T-helper 2 cell (primary cell): Measurements from ENCODE around the gene BMP2.
A peak's percentile ranks its signal among the peaks of the same experiment; 100 is the strongest.

Experiments
- DNase-seq, 5 experiments: peaks; one replicate each; pipeline versions ENCODE4 v3.0.0 to v3.0.0-alpha.2; 2012 to 2022
- total RNA-seq, 2 donors: gene quantifications; one replicate each; lab custom pipeline; 2026; lab: John Stamatoyannopoulos, UW

The BMP2 gene
- 0 to 0.74 reads per million in 2 donors for total RNA-seq

DNA sequence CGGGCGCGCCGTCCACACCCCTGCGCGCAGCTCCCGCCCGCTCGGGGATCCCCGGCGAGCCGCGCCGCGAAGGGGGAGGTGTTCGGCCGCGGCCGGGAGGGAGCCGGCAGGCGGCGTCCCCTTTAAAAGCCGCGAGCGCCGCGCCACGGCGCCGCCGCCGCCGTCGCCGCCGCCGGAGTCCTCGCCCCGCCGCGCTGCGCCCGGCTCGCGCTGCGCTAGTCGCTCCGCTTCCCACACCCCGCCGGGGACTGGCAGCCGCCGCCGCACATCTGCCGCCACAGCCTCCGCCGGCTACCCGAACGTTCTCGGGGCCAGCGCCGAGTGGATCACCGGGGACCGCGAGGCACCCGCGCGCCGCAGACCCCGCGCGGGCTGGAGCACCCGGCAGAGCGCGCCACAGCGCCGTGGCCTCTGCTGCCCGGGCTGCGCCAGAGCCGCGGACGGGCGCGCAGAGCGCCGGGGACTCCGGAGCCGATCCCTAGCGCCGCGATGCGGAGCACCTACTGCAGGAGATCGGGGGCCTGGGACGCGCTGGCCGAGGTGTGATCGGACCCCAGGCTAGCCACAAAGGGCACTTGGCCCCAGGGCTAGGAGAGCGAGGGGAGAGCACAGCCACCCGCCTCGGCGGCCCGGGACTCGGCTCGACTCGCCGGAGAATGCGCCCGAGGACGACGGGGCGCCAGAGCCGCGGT, at the start of gene BMP2:
Gene BMP2 (plus strand): TSS at position 151 of the 692 bp plus-strand sequence. CDS start 2,441 bp downstream, outside the sequence.
- DNase-seq = peak in 1 of 5 experiments; percentile 48

DNA sequence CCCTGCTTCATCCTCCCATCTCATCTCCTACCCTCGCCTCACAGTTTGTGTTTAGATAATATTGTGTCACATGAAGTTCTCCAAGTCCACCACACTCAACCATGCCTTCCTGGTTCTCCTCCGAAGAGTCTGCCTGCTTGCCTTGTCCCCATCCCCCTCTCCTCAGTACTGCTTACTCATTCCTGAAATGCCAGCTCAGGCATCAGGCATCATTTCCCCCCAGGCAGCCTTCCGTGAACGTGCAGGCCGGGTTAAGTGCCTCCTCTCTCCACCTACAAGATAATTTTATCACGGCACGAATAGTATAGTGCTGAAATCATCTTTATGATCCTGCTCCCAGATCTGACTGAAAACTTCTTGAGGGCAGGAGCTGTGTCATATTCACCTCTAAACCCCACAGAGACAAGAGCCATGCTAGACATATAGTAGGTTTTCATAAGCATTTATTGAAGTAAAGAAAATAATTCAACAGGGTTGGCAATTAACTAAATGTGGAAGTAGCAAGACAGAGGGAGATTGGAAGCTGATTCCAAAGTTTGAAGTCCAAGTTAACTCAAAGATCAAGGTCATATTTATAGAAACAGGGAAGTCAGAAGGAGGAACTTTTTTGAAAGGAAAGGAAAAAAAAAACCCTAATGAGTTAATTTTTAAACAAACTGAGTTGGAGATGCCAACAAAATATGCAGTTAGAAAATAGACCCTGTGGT, 48.7 kb upstream of the BMP2 start:
- DNase-seq = no peak

DNA sequence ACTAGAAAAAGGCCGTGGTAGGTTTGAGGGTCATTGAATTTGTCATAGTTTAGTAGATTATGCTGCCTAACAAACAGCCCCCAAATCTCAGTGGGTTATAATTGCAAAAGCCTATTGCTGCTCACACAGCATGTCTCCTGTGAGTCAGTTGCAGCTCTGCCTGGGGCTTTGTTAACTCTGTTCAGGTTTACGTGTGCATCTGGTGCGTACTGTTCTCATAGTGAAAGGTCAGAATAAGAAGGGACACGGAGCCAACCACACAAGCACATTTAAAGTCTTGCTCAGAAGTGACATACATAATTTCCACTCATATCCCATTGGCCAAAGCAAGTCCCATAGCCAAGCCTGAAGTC, 48.1 kb upstream of the BMP2 start:
- DNase-seq = no peak

DNA sequence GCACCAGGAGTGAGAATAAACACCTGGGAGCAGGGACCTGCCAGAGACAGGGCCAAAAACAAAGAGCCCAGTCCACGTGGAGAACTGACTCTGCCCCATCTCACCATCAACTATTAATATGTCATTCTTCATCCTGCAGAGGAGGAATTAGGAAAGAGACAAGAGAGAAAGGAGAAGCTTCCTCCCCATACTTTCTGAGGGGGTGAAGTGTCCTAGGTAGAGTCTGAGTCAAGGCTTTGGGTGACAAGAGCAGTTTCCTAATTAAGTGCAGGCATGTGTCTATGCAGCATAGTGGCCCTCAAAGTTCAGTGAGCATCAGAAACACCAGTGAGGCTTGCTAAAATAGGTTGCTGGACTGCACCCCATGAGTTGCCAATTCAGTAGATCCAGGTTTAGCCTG, 40.7 kb upstream of the BMP2 start:
- DNase-seq = no peak

DNA sequence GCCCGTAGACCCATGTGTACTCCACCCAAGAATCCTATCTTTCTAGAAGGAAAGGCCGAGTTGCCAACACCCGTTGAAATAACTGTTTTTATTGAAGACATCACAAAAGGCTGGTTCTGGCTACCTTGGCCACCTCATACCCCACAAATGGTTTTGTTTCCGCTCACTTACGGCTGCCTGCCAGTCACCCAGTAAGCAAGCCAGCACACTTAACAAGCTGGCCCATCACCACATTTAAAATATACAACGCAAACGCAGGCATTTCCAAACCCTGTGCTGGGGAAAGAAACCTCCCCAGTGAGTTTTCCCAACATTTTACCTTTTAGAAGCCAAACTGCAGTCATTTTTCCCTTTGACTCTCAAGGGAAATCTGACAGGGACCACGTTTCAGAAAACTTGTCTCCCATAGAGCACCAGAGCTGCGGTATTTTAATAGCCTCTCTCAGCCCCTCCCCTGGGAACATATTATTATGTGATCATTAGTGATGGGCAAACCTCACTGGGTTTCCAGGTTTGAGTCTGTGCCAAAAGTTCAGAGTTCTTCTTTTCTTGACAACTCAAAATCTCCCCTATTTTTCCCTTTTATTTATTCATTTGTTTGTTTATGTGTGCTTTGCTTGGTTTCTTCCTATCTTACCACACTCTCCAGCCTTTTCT, 36.7 kb upstream of the BMP2 start:
- DNase-seq = no peak

DNA sequence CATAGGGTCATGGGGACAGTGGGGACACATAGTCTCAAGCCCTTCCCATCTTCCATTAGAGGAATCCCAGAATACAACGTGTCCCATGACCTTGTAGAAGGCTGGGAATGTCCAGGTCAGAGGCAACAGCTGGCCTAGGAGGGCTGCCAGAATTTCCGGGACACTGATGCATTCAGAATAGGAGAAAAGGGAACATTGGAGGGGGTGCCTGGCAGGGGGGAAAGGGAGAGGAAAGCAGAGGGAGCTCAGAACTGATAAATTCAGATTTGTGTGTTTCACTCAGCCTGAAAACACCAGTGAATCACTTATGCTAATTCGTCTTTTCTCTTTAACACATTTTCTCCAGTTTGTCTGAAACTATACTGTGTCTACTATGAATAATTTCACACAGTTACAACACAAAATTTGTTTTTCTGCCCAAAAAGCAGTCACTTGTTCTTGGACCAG, 35.5 kb upstream of the BMP2 start:
- no peak for DNase-seq

DNA sequence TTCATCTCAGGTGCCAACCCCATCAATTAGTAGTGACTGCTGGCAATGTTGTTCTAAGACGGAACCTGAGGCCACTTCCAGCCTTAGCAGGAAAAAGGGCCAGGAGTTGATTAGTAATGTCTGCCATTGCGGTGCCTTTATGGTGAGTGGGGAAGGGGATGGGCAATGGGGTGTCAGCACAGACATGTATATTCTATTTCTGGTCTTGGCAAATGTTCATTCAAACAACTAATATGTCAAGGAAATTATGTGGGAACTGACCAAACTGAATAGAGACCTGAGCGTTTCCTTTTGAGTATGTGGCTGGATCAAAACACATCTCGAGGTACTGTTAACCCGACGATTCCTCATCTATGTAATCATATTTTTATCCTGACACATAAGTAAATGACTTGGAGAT, 34.6 kb upstream of the BMP2 start:
- no peak for DNase-seq

DNA sequence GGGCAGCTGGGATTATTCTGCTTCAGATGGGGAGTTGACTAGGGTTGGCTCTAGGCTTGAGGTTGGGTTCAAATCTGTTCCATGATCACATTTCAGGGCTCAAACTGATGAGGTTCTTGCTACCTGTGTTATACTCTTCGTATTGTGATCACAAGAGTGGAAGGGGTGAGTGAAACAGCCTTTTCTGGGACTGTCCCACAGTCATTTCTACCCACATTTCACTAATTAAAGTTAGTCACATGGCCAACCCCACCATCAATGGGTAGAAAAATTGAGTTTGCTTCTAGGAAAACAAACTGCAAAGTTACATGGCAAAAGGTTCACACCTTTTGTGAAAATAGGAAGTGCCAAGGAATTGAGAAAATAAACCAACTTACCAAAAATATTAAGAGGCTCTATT, 33.5 kb upstream of the BMP2 start:
- no peak for DNase-seq

DNA sequence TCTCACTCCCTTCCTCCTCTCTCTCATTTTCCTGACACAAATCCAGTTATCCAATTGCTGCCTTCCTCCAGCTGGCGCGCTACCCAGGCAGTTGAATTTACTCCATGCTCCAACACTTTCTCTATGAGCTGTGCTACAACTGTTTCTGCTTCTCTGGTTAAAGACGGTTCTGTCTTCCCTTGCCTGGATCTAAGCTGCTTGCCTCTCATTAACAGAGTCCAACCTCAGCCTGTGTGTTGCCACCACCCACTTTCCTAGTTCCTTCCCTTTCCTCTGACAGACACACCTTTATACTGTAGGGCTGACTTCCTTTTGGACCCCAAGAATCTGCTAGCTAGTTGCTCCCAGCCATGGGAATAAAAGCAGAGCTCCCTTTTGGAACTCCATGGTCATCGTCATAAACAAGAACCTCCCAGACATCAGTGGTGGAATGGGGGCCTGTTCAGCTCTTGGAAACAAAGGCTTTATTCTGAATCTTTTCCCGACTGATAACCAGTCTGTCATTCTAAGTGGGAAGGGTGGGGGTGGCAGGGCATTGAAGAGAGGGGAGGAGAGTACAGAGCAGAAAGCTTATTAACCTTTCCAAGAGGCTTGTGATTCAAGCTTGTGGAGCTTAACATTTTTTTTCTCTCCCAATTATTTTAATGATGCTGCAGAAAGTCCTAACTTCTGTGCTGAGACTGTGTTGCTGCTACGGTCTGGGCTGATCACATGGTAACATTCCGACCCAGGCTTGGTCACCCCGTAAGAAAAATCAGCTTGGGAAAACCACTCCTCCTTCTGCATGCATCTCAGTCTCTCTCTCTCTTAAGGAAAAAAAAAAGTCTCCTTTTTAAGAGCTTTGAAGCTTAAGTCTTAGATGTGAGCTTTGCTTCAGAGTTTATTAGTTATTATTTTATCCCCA, 31.3 kb upstream of the BMP2 start:
- DNase-seq = no peak

DNA sequence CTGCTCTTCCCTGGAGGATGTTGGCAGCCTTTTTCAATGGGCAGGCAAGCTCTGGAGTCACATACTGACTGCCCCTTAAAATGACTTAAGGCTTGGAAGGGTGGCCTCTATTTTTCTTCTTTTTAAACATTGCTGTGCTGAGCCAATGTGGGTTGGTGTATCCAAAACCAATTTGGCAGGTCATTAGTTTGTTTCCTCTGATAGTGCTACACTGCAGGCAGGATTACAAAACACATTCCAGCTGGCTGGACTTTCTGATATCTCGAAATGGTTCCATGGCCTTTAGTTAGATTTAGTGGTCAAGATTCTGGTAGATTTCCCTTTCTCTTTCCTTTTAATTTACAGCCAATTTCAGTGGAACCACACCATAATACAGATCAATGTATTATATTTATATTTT, 28.1 kb upstream of the BMP2 start:
- no peak for DNase-seq

DNA sequence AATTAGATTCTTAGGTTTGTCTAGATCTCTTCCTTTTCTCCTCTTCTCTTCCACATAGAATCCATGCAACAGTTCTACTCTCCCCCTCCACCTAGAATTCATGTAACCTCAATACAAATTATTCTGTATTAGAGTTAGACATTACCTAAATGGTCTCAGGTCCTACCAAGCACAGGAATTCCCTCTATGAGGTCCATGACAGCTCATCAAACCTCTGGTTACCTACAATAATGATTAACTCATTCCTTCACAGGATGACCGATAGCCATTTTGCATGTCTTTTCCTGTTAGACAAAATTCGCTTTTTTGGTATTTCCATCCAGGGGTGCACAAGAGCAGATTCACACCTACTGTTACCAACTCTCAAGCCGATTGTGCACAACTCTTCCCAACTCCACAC, 27.4 kb upstream of the BMP2 start:
- no peak for DNase-seq

DNA sequence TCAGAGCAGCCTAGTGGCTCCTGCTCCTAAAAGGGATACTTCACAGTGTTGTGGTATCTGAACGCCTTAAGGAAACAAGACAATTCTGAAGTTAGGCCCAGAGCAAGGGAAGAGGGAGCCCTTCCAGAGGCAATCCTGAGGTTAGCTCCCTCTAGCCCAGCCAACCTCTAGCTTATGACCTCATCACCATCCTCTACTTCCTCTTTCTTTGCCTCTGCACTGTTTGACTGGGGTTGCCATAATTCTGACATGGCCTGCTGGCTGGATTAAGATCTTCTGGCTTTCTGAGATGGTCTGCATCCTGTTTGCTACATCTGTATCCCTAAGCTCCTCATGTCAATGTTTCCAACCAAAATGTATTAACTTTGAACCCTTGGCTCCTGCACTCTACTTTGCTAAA, 23.3 kb upstream of the BMP2 start:
- DNase-seq = no peak

DNA sequence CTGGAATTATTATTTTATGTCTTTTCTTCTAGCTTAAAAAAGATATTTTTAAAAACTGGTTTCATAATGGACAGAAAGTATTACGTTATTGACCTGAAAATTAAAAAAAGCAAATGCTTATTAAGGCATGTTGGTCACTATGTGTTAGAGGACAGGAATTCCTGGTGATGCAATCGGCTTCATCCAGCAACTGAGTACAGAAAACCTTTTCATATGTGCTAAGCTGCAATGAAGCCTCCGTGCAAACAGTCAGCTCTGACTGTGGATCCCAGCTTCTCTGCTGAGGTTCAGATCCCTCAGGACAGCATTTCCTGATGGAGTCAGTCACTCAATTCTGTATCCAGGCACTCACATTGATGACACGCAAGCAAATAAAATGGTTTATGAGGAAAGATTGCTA, 22.7 kb upstream of the BMP2 start:
- no peak for DNase-seq

DNA sequence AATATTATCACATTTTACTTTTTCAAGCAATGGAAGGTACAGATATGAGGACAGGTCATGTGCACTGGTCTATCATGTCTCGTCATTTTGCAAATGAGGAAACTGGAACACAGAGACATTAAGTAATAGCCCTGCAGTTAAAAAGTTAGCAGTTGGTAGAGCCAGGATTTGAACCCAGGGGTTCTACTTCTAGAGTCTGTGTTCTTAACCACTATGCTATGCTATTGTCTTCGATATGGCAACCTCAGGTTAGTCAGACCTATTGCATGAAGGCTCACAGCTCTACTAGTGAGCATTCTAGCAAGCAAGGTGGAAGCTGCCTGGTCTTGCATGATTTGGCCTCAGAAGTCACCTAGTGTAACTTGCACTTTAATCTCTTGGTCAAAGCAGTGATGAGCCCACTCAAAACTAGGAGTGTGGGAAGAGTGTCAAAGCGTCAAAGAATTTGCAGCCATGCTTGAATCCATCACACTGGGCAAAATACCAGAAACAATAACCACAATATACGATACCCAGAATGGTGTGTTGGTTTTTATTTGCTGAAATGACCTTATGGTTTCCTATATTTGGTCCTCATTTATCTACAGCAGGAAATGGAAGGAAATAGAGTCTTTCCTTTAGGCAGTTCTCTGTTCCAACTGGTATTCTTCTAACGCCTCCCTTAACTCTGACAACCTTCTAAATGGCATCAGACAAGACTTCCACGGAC, 20.4 kb upstream of the BMP2 start:
- DNase-seq = no peak

DNA sequence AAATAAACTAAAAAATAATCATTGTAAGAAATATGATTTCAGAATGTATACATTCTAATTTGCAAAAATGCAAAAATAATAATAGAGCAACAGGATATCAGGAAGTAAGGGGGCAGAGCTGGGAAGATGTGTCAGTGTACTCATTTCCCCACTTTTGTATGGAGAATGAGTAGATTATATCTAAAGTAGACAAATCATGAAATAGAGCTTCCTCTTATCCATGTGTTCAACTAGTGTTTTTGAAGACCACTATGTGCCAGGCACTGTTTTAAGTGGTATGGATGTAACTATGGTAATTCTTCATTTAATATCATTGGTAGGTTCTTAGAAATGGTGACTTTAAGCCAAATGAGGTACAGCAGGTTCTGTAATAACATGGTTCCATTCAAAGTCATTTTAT, 17.0 kb upstream of the BMP2 start:
- no peak for DNase-seq

DNA sequence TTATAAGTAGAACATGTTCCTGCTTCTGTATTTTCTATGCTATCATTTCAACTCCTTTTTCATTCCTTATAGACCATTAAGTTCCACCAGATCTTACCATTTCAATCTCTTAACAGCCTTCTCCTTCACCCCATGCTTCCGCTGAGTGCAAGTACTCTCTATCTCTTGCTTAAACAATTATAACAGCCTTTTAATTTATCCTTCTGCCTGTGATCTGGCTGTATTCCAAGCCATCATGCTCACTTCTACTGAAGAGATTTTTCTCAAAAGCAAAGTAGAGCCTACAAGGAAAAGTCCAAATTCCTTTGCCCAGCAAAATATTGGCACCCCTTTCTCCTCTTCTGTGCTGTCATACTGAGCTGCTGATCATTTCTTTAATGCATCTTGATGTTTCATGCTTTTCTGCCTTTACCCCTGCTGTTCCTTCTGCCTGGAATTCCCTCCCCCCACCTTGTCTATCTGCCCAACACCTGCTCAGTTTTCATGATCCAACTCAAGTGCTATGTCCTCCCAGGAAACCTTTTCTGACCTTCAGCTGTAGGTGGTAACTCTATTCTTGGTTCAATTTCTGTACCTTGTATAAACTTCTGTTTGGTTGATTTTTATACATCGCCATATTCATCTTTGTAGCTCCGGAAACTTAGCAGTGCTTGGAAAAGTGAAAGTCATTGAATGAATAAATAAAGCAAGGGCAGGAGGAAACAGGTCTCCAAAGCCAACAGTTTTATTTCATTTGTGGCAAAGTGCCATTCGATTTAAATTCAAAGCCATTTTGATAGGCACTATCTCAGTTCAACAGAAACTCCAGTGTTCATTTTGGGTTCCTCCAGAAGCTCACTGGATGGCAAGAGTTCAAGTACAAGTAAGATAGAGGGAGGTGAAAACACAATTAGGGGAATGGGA, 10.5 kb upstream of the BMP2 start:
- DNase-seq = no peak

DNA sequence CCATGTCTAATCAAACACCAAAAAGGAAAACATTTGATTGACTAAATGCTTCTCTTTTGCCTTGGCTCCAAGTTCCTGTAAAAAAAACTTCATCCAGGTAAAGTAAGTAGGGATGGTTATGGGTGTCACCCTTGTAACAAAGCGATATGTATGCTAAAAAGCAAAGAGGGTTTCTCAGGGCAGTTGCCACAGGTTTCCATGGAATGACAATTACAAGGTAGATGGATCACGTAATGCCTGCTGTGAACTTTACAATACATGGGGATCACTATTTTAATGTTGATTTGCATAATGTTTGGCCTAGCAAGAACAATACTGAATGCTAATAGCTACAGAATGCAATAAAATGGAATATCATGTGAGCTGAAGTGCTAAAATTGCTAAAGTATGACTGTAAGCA, 2.9 kb upstream of the BMP2 start:
- no peak for DNase-seq

DNA sequence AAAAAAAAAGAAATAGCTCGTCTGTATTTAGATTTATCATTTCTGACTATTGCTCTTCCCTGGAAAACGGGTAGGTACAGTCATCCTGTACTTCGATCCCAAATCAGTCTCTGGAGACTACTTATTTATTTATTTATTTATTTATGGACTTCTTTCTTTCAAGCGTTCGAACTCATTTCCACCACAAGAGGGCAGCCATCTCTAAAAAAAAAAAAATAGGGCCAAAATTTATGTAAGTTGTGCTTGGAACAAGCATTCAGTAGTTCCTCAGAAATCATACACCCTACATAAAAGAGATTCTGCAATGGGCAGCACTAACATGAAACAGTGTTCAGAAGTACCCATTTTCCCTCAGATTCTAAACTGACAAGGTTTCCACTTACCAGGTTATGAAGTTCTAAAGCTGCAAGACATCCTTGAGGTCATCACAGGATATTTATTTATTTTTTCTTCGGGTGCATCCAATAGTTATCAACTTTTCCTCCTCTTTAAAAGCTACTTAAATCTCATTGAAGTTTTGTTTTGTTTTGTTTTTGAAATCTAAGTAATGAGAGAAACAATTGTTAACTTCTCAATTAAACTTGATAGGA, 1.9 kb upstream of the BMP2 start:
- peak in 1 of 5 experiments; percentile 34 for DNase-seq

DNA sequence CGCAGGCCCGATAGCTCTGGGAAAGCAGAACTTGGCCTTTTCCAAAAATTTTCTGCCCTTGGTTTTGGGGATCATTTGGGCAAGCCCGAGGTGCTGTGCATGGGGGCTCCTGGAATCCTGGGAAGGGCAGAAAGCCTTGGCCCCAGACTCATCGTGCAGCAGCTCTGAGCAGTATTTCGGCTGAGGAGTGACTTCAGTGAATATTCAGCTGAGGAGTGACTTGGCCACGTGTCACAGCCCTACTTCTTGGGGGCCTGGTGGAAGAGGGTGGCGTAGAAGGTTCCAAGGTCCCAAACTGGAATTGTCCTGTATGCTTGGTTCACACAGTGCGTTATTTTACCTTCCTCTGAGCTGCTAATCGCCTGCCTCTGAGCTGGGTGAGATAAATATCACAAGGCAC, 1.1 kb upstream of the BMP2 start:
- DNase-seq = no peak

DNA sequence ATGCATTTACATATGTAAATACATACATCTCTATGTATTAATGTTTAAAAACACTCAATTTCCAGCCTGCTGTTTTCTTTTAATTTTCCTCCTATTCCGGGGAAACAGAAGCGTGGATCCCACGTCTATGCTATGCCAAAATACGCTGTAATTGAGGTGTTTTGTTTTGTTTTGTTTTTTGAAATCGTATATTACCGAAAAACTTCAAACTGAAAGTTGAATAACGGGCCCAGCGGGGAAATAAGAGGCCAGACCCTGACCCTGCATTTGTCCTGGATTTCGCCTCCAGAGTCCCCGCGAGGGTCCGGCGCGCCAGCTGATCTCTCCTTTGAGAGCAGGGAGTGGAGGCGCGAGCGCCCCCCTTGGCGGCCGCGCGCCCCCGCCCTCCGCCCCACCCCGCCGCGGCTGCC, 355 bp upstream of the BMP2 start:
- DNase-seq = no peak
